ENCODE results near the gene THYN1. TPM values are rescaled to one million over a fixed set of nuclear protein-coding genes. Genes with fewer than 3 reads are reported as not detected.

Gene THYN1
- total RNA-seq, 1 donor: 22.5 TPM

- peaks cover 5% of the 10 kb centered on the region for H3K4me1 ChIP-seq (ENCODE audit: insufficient read depth, low read length)
- no peaks in the 10 kb centered on the region for H3K9me3 ChIP-seq (ENCODE audit: low read depth, low read length)
- no peaks in the 10 kb centered on the region for H3K27me3 ChIP-seq (ENCODE audit: insufficient read depth, low read length)
- H3K4me3 ChIP-seq (ENCODE audit: low read length): no peak overlapping the region
Measured at GRCh38 chr11:134245434-134245833, 7.7 kb downstream of the THYN1 start.

GRCh38 chr11:134244593-134244992 lies 8.6 kb downstream of the THYN1 start:
- Histone ChIP-seq H3K4me1 (ENCODE audit: insufficient read depth, low read length) (no peaks in the 10 kb centered on the region), H3K9me3 (ENCODE audit: low read depth, low read length) (no peaks in the 10 kb centered on the region), H3K4me3 (ENCODE audit: low read length) (no peak overlapping the region), H3K27me3 (ENCODE audit: insufficient read depth, low read length) (no peaks in the 10 kb centered on the region)

GRCh38 chr11:134243913-134244312 lies 9.2 kb downstream of the THYN1 start:
- Histone ChIP-seq H3K4me1 (ENCODE audit: insufficient read depth, low read length) (no peaks in the 10 kb centered on the region), H3K4me3 (ENCODE audit: low read length) (no peak overlapping the region), H3K27me3 (ENCODE audit: insufficient read depth, low read length) (no peaks in the 10 kb centered on the region), H3K9me3 (ENCODE audit: low read depth, low read length) (no peaks in the 10 kb centered on the region)

GRCh38 chr11:134242376-134242775 lies 10.8 kb downstream of the THYN1 start:
- H3K4me3 ChIP-seq (ENCODE audit: low read length): no peak overlapping the region
- H3K4me1 ChIP-seq (ENCODE audit: insufficient read depth, low read length): no peaks in the 10 kb centered on the region
- no peaks in the 10 kb centered on the region for H3K27me3 ChIP-seq (ENCODE audit: insufficient read depth, low read length)
- H3K9me3 ChIP-seq (ENCODE audit: low read depth, low read length): no peaks in the 10 kb centered on the region

GRCh38 chr11:134240592-134240991 lies 12.6 kb downstream of the THYN1 start:
- Histone ChIP-seq H3K4me1 (ENCODE audit: insufficient read depth, low read length) (no peaks in the 10 kb centered on the region), H3K27me3 (ENCODE audit: insufficient read depth, low read length) (no peaks in the 10 kb centered on the region)

GRCh38 chr11:134238956-134239355 lies 14.2 kb downstream of the THYN1 start:
- H3K27me3 ChIP-seq (ENCODE audit: insufficient read depth, low read length): no peaks in the 10 kb centered on the region
- no peaks in the 10 kb centered on the region for H3K4me1 ChIP-seq (ENCODE audit: insufficient read depth, low read length)
- H3K4me3 ChIP-seq (ENCODE audit: low read length): no peak overlapping the region
- H3K9me3 ChIP-seq (ENCODE audit: low read depth, low read length): no peaks in the 10 kb centered on the region

More at GRCh38 chr11:134240592-134240991, 12.6 kb downstream of the THYN1 start:
- Histone ChIP-seq H3K4me3 (ENCODE audit: low read length) (no peak overlapping the region), H3K9me3 (ENCODE audit: low read depth, low read length) (no peaks in the 10 kb centered on the region)

GRCh38 chr11:134237557-134237922 lies 15.6 kb downstream of the THYN1 start:
- Histone ChIP-seq H3K27me3 (ENCODE audit: insufficient read depth, low read length) (no peaks in the 10 kb centered on the region), H3K4me1 (ENCODE audit: insufficient read depth, low read length) (peaks cover 8% of the 10 kb centered on the region), H3K4me3 (ENCODE audit: low read length) (no peak overlapping the region), H3K9me3 (ENCODE audit: low read depth, low read length) (no peaks in the 10 kb centered on the region)

- H3K4me1 ChIP-seq (ENCODE audit: insufficient read depth, low read length): peaks cover 13% of the 10 kb centered on the region
- H3K4me3 ChIP-seq (ENCODE audit: low read length): no peak overlapping the region
- no peaks in the 10 kb centered on the region for H3K27me3 ChIP-seq (ENCODE audit: insufficient read depth, low read length)
- H3K9me3 ChIP-seq (ENCODE audit: low read depth, low read length): no peaks in the 10 kb centered on the region
Measured at GRCh38 chr11:134236834-134237556, 16.2 kb downstream of the THYN1 start.

- no peaks in the 10 kb centered on the region for H3K27me3 ChIP-seq (ENCODE audit: insufficient read depth, low read length)
- H3K4me1 ChIP-seq (ENCODE audit: insufficient read depth, low read length): peaks cover 29% of the 10 kb centered on the region
- H3K9me3 ChIP-seq (ENCODE audit: low read depth, low read length): no peaks in the 10 kb centered on the region
- H3K4me3 ChIP-seq (ENCODE audit: low read length): no peak overlapping the region
Measured at GRCh38 chr11:134235399-134235798, 17.8 kb downstream of the THYN1 start.

- no peaks in the 10 kb centered on the region for H3K9me3 ChIP-seq (ENCODE audit: low read depth, low read length)
- H3K27me3 ChIP-seq (ENCODE audit: insufficient read depth, low read length): no peaks in the 10 kb centered on the region
- H3K4me1 ChIP-seq (ENCODE audit: insufficient read depth, low read length): peaks cover 45% of the 10 kb centered on the region
- H3K4me3 ChIP-seq (ENCODE audit: low read length): no peak overlapping the region
Measured at GRCh38 chr11:134233729-134234179, 19.4 kb downstream of the THYN1 start.

GRCh38 chr11:134231958-134232659 lies 21.0 kb downstream of the THYN1 start:
- H3K4me3 ChIP-seq (ENCODE audit: low read length): no peak overlapping the region
- peaks cover 56% of the 10 kb centered on the region for H3K4me1 ChIP-seq (ENCODE audit: insufficient read depth, low read length)
- no peaks in the 10 kb centered on the region for H3K9me3 ChIP-seq (ENCODE audit: low read depth, low read length)
- no peaks in the 10 kb centered on the region for H3K27me3 ChIP-seq (ENCODE audit: insufficient read depth, low read length)

GRCh38 chr11:134230339-134230738 lies 22.8 kb downstream of the THYN1 start:
- peaks cover 73% of the 10 kb centered on the region for H3K4me1 ChIP-seq (ENCODE audit: insufficient read depth, low read length)
- no peaks in the 10 kb centered on the region for H3K9me3 ChIP-seq (ENCODE audit: low read depth, low read length)
- no peak overlapping the region for H3K4me3 ChIP-seq (ENCODE audit: low read length)
- H3K27me3 ChIP-seq (ENCODE audit: insufficient read depth, low read length): no peaks in the 10 kb centered on the region

- Histone ChIP-seq H3K27me3 (ENCODE audit: insufficient read depth, low read length) (no peaks in the 10 kb centered on the region), H3K4me1 (ENCODE audit: insufficient read depth, low read length) (peaks cover 76% of the 10 kb centered on the region), H3K4me3 (ENCODE audit: low read length) (no peak overlapping the region), H3K9me3 (ENCODE audit: low read depth, low read length) (no peaks in the 10 kb centered on the region)
Measured at GRCh38 chr11:134229126-134229790, 23.9 kb downstream of the THYN1 start.

GRCh38 chr11:134228625-134229024 lies 24.5 kb downstream of the THYN1 start:
- Histone ChIP-seq H3K4me3 (ENCODE audit: low read length) (no peak overlapping the region), H3K4me1 (ENCODE audit: insufficient read depth, low read length) (peaks cover 76% of the 10 kb centered on the region)

GRCh38 chr11:134226806-134227325 lies 26.3 kb downstream of the THYN1 start:
- H3K4me3 ChIP-seq (ENCODE audit: low read length): no peak overlapping the region
- H3K27me3 ChIP-seq (ENCODE audit: insufficient read depth, low read length): no peaks in the 10 kb centered on the region
- peaks cover 70% of the 10 kb centered on the region for H3K4me1 ChIP-seq (ENCODE audit: insufficient read depth, low read length)
- no peaks in the 10 kb centered on the region for H3K9me3 ChIP-seq (ENCODE audit: low read depth, low read length)

More at GRCh38 chr11:134228625-134229024, 24.5 kb downstream of the THYN1 start:
- Histone ChIP-seq H3K27me3 (ENCODE audit: insufficient read depth, low read length) (no peaks in the 10 kb centered on the region), H3K9me3 (ENCODE audit: low read depth, low read length) (no peaks in the 10 kb centered on the region)
